HG02623 (cell line): ENCODE results near the gene STPG1.

Experiments
- ATAC-seq: cut with Tn5 transposase; IDR thresholded peaks from one replicate; pipeline ENCODE4 v1.9.1; 2021; ENCODE audit warnings: moderate library complexity; ENCODE audit not compliant: unreplicated experiment

The STPG1 gene

DNA sequence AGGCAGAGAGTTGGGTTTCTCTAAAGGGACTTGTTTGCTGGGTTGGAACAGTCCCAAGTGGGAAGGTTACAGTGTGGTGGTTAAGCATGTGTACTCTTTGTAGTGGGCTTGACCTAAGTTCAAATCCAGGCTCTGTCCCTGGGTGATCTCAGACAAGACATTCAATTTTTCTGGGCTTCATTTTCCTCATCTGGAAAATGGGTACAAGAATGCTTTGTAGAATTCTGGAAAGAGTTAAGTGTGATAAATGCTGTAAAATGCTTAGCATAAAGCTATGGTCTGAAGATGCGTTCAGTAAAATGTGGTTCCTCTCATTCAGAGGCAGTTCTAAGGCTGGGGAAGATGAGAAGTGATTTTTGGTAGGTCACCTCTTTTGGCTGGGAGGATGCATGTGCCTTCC is 93.6 kb downstream of the STPG1 start:
- ATAC-seq = no peak

DNA sequence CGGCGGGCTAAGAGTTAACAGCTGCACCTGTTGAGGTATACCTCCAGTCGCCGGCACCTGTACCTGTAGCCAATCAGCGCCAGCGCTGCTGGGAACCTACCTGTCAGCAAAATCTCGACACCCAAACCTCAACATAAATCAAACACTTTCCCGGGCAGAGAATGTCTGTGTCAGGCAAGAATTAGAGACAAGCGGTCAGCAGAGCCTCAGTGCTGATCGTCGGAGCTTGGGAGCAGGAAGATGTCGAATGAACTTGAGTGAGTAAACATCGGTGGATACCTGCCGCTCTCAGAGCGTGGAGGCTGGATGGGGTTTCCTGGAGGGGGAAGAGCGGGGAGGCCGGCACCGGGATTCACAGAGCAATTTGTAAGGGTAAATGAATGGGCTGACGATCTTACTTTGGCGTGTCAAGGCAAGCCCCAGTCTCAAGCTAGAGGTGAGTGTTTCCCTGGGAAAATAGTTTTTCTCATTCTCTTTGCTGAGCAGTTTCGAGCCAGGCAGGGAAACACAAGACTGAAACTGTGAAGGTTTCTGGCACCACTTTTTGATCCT is 94.2 kb downstream of the STPG1 start, which contains the start of gene GRHL3:
Gene GRHL3, plus strand, starts transcription at position 46 of the 552 bp plus-strand sequence. Its CDS starts 195 bp downstream, at position 241.
- no peak for ATAC-seq

DNA sequence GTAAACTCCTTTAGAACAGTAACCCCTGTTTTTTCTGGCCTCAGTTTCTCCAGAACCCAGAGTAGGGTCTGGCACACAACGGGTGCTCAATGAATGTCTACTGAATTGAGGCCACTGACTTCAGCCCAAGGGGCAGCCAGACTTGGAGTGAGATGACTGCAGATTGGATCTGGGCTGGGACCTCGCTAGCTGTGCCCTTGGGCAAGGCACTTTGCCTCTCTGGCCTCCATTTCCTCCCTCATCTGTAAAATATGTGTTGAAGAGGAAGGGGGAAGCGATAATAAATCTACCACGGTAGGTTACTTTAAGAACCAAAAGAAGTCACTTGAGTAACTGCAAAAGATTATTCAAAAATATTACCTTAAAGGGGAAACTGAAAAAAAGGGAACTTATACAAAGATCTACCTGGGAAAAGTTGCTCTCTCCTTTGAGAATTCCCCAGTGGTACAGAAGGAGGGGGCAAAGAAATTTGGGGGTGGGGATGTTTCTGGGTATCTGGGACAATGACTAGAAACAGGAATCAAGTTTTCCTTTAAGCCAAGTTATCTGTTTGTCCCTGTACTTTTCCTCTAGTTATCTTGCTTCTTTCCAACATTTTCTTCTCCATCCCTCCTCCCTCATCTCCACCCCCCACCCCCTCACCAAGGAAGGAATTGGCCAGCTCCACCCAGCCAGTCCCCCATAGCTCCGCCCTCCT is 94.8 kb downstream of the STPG1 start:
- ATAC-seq = no peak

DNA sequence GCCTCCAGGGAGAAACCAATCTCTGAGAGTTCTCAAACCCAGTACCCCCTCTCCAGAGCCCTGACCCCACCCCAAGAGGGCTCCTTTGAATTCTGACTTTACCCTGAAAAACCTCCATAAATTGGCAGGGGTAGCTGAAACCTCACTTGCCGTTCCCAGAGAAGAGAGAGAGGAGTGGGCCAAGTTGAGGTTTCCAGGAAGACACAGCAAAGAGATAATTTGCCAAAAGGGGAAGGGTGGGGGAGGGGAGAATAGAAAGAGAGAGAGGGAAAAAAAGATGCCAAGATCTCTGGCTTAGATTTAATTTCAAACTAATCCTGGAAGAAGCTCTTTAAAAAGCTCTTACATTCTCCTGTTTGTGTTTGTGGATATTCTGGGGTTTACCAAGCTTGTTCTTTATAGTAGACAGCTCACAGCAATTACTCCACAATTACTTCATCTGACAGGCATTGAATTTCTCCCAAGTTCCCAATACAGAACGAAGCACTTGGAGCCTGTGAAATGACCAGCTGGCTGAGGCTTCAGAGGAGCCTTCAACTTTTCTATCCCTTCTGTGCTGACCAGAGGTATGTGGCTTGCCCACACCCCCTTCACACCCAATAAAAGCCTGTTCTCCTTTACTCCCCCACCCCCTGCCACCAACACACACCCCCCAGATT is 95.5 kb downstream of the STPG1 start:
- ATAC-seq = no peak

DNA sequence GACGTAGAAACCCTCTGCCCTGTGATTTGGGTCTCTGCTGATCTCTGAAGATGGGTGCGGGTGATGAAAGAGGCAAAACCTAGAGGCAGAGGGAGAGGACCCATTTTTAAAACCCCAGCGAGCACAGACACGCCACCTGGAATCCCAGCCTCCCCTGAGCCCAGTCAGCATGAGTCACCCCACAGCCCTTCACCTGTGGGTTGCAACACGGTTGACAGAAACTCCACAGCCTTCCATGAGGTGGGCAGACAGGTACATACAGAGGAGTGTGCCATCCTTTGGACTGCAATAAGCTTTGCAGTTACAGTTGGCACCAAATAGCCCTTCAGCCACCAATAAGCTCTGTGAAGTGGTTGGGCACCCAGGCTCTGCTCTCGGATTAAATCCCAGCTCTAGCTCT is 96.5 kb downstream of the STPG1 start:
- ATAC-seq = no peak

DNA sequence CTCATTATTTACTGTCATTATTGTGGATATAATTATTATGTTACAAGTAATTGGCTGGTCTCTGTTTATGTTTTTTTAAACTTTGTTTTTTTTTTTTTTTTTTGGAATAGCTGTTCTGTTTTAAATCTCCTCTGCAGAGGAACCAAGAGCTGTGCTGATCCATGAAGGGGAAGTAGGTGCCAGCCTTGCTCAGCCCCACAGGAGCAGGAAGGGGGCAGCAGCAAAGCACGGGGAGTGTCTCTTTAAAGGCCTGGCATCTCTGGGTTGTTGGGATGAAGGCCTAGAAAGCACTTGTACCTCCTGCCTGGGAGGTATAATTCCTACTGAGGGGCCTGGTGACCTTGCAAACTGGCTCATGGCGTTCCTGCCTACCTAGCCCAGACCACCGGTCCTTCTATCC is 96.9 kb downstream of the STPG1 start:
- no peak for ATAC-seq

DNA sequence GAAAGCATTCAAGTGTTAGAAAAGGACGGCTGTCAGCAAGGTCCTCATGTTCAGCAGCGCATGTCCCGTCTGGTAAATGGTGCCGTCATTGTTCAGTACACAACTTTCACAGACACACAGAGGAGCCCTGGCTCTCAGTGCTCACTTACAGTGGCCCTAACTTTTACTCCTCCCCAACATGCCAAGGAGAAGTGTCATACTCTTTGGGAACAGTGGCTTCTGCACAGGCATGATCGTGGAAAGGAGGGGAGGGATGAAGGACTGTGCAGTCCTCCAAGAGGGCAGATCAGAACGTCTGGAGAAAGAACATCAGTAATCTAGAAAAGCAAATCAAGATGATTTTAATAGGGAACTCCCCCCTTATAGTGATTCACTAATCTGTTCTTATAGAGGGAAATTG is 98.2 kb downstream of the STPG1 start:
- ATAC-seq = no peak

DNA sequence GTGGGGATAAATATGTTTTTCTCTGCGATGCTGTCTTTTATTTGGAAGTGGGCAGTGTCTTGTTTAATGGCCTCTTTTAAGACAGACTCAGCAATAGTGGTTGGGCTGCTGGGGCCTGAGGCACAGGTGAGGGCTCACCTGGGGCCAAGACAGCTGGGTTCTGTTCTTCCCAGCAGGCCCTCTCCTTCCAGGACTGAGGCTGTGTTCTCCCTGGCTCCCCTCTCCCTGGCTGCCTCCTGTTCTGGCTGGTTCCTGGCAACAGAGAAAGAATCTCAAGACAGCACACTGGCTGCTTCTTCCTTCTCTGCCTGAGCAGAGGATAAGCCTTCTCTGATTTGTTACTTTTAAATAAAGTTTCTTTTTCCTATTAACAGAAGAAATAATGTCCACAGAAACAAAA is 101.8 kb downstream of the STPG1 start:
- no peak for ATAC-seq

DNA sequence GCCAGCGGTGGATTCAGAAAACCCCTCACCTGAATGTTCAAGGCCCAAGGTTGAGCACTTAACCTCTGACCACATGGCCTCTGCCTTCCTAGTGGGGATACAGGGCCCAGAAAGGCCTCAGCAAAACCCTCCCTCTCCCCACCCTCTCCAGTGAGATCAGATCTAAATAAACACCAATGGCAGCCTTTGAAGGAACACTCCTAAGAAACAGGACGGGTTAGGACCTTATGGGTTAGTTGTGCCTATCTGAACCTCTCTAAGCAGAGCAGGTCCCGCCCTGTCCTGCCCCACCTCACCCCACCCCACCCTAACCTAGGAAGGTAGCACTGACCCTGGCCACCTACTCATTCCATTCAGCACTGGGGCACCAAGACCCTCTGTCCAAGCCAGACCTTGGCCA is 102.3 kb downstream of the STPG1 start:
- no peak for ATAC-seq

DNA sequence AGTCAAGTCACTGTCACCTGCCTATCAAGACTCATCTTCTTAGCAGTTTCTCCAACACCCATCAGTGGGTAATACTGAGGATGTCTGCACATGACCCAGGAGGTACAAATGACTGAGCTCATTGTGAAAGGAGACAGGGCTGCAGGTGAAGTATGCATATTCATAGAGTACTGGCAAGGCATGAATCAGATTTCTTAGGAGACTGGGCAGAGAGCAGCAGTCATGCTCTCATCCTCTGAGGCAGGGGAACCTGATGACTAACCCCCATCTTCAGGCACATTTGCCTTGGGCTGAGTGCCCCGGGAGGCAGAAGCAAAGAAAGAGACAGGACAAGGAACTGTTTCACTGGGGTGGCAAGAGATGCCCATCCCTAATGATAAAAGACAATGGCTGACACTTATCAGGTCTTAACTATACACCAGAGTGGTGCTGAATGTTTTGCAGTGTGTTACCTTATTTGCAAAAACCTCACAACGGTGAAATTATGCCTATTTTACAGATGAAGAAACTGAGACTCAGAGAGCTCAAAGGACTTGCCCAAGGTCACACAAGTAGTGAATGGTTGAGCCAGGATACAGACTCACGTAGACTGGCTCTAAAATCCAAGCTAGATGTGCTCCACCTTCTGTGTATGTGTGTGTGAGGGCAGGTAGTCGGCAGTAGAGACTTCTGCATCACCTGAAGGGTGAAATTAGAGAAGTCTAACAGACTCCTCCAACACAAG is 103.7 kb downstream of the STPG1 start:
- no peak for ATAC-seq

DNA sequence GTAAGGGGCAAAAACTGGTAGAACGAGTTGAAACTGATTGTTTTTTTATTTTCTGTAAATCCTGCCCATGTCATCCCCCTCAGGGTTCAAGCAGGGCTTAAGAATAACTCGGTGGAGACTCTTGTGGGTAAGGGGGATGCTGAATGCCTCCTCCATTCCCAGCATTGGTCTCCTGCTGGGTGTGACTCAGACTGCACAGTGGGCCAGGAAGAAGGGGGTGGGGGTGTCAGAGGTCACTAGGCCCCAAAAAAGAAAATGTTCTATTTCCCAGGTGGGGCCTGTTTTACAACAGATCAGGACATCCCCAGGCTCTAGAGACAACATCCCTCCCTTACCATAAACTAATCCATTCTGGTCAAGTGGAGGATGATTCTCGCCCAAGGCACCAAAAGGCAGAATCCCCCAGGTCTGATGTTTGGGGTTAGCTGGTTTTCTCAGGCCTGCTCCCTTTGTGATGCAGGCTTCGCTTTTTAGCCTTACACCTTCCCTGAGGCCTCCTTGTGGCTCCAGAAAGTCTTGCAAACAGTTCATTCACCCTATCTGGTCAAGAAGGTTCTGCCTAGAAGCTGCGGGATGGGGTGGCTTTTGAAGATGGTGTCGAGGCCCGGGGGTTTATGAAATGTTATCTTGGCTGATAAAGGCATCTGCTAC is 105.1 kb downstream of the STPG1 start:
- ATAC-seq = no peak
